GM19452 (cell line): ENCODE results near the gene RAC3.

ENCODE experiments used
- ATAC-seq: cut with Tn5 transposase; IDR thresholded peaks from one replicate; pipeline ENCODE4 v1.9.1; 2021; ENCODE audit not compliant: unreplicated experiment

Gene RAC3

DNA sequence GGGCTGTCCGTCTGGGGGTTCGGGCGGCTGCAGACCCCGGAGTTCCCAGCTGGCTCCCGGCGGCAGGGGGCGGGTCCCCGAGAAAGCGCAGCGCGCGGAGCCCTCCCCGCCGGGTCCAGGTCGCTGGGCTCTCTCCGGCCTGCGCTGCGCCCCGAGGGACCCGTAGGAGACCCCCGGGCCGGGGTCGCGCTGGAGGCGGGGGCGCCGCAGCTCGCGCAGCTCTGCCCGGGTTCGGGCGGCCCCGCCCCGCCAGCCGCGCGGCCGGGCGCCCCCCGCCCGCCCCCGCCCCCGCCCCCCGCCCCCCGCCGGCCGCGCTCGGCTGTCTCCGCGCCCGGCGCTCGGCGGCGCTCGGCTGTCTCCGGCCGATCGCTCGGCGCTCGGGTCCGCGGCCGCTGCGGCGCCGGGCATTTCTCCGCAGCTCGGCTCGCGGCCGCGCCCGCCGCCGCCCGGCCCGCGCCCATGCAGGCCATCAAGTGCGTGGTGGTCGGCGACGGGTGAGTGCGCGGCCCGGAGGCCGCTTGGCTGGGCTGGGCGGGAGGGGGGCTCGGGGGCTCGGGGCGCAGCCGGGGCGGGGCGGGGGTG is at the start of gene RAC3:
RAC3 (plus strand) TSS at position 376 of the 582 bp plus-strand sequence; CDS start at position 460, 84 bp downstream.
- no peak for ATAC-seq

DNA sequence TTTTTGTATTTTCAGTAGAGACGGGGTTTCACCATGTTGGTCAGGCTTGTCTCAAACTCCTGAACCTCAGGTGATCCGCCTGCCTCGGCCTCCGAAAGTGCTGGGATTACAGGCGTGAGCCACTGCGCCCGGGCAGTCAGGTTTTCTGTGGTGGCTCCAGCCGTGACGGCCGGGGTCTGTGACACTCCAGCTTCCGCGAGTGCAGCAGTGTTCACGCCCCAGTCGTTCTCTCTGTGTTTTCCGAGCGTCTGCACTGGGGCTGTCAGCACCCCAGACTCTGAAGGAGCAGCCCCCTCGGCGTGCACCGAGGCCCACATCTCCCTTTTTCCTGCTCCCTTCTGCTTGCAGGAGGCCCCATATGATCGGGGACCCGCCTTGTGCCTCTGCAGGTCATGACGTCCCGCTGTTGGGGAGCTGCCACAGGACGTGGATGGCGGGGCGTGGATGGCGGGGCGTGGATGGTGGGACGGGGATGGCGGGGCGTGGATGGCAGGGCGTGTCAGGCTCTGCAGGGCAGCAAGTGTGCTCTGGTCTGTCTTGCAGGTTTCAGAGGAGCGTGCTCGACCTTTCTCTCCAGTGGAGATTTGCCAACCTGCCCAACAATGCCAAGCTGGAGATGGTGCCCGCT is 48.4 kb upstream of the RAC3 start:
- no peak for ATAC-seq

DNA sequence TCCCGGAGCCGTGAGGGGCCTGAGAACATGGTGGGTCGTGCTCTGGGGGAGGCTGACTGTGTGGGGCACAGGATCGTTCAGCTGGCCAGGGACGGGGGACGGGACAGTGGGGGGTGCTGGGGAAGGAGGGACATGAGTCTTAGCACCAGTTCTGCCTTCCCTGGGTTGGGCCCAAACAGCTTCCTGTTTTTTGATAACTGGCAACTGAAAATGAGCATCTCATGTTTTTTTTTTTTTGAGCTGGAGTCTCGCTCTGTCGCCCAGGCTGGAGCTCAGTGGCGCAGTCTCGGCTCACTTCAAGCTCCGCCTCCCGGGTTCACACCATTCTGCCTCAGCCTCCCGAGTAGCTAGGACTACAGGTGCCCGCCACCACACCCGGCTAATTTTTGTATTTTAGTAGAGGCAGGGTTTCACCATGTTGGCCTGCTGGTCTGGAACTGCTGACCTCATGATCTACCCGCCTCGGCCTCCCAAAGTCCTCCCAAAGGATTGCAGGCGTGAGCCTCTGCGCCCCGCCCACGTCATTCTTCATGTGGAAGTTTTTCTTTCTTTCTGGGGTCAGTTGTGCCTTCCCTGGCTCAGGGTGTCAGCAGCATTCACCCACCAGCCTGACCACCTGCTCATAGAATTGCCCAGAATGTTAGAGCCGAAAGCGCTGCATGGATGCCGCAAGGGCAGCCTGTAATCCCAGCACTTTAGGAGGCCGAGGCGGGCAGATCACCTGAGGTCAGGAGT is 47.7 kb upstream of the RAC3 start:
- ATAC-seq, result no peak

DNA sequence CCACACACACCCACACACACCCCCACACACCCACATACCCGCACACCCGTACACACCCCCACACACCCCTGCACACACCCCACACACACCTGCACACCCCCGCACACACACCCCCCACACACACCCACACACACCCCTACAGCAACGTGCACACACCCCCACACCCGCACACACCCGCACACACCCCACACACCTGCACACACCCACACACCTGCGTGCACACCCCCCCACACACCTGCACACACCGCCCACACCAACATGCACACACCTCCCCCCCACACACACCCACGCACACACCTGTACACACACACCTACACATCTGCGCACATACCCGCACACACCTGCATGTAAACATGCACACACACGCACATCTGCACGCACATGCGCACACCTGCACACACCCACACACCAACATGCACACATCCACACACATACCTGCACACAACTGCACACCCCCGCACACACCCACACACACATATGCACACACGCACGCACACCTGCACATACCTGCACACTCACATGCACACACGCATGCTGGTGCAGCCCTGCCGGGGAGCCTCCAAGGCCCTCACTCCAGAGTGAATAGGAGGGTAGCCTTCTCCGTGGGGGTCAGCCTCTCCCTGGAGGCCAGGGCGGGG is 46.6 kb upstream of the RAC3 start:
- ATAC-seq, result no peak

DNA sequence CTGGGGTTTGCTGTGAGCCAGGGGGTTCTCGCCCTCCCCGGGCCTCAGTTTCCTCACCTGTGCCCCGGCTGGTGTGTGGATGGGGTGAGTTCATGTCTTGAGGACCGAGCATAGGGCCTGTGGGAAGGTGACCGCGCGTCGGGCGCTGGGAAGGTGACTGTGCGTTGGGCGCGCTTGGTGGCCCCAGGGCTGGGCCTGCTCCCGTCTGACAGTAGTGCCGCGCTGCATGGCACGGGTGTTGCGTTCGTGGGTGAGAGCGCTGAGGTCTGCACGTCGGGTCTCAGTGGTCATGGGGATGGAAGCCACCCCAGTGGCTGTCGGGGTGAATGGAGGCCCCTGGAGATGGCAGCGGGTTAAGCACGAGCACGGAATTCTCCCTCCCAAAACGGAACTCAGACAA is 44.9 kb upstream of the RAC3 start:
- ATAC-seq, result no peak

DNA sequence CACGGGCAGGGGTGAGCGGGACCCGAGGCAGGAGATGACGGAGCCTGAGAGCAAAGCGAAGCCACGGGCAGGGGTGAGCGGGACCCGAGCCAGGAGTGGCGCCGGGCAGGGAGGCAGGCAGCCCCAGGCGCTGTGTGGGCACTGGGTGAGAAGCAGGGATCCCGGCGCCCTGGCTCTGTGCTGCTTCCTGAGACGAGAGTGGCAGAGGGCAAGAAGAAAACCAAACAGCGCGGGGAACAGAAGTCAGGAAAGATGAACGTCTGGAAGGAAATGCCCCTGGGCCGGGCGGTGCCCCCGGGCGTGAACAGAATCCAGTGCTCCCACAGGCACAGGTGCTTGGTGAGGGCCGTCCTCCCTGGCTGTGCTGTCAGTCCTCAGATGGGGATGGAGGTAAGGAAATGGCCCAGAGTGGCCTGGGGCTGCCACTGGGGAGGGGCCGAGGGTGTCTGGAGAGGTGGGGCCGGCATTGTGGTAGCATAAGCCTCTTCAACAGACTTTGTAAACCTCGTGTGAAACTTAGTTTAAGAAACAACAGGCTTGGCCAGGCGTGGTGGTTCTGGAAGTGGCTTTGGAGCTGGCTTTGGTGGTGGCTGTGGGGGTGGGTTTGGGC is 44.2 kb upstream of the RAC3 start:
- ATAC-seq, result no peak

DNA sequence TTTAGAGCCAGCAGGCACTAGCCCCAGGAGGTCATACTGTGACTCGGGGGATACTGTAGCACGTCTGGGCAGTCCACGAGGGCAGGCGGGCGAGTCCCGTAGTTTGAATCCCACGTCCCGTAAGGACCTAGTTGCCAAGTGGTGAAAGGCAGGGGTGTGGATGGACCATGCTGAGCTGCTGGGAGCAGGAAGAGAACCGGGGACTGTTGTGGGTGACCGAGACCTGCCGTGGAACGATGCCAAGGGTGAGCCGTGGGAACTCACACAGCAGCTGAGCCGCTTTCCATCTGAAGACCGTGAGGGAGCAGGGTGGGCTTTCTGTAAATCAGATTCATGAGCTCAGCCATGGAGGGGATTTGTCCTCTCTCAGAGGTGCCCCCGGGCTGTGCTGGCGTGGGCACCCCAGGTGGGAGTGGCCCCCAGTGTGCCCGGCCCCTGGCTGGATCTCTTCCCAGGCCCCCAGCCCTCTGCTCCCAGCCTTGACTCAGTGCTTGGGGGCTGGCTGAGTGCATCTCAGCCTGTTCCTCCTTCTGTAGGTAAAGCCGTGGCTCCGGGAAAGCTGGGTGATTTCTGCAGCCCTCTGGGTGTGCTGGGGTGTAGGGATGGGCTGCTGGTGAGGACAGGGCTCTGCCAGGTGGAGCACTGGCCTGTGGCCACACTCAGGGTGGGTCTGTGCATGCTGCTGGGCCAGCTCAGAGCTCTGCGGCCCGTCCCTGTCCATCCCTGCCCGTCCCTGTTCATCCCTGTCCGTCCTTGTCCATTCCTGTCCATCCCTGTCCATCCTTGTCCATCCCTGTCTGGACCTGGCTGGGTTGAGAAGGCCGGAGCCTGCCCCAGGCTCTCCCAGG is 40.4 kb upstream of the RAC3 start:
- no peak for ATAC-seq

DNA sequence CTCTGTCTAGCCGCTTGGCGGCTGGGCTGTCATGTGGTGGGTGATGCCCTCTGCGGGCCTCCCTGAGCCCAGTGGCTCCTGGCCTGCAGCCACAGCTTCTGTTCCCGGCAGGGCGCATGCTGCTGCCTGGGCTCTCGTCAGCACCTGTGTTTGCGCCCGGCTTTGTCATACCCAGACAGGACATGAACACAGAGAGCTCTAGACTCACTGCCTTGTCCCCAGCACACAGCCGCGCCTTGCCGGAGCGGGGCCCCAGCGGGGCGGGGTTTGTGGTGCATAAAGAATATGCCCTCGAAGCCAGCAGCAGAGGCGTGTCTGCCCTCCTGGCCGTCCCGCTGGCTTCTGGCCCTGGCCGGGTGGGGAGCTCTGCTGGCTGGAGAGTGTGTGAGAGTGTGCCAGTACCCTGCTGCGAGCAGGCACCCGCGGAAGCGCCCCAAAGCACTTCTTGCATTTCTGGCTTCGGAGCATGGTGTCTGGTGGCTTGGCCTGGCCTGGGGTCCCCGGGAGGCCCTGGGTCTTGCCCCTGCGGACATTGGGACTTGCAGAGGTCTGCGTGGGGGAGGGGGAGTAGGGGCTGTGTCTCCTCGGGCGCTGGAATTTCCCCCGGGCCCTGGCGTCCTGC is 39.7 kb upstream of the RAC3 start:
- ATAC-seq, result no peak

DNA sequence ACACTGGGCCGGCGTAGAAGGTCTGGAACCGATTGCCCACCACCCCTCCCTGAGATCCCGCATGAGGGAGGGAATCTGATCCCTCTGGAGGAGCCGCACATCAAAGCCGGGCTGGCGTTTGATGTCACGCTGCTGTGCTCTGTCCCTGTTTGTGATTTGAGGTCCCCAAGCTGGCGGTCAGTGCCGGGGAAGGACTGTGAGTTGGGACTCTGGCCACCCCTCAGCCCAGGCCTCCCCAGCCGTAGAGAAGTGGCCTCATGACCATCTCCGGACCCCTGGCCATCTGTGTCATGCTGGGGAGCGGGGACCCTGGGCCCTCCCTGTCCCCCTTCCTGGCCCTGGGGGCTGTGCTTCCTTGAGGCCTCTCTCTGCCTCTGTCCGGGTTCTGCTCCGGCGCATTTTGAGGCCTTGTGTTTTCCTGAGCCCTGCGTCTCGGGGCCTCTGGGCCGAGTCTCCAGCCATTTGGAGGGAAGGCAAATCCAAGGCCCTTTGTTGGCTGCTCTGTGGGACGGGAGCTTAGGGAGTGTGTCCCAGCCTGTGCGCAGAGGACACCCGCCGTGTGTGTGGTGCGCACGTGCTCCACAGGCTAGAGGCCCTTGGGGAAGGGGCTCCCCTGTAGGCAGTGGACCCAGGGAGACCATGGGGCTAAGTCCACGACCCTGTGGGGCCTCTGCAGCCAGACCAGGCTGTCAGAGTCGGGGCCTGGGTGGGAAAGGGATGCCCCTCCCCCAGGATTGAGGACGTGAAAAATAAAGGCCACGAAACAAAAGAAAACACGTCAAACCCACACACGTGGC is 39.0 kb upstream of the RAC3 start:
- no peak for ATAC-seq

DNA sequence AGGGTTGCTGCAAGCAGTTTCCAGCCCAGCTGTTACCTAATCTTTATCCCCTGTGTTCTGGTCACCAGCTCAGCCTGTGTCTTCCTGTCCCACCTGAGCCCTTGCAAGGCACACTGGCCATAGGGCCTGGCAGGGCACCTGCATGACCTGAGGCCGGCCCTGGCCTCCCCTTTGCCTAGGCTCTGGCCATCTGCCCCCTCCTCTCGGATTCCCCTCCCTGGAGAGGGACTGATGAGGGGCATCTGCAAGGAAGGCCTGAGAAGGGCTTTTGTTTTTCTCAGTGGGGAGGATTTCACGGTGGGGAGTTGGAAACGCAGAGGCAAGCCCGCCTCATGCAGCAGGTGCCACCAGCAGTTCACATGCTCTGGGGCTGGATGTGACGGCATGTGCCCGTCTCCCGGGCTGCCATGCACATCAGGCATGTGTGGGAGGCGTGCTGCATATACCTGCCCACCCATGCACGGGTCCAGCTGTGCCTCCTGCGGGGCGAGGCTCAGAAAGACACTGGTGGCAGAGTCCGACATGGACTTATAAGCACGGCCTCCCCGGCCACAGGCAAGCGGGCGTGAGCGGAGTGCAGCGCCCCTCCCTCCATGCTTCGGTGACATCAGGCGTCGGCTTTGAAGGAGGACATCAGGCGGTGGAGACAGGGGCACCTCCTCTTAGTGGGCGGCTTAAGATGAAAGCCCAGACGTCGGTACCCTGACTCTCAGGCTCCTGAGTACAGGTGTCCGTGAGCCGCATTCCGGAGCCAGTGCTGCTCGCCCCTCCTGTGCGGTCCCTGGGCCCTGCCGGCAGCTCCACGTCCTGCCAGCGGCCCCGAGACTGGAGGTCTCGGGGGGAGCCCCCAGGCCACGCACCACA is 37.5 kb upstream of the RAC3 start:
- ATAC-seq, result no peak

DNA sequence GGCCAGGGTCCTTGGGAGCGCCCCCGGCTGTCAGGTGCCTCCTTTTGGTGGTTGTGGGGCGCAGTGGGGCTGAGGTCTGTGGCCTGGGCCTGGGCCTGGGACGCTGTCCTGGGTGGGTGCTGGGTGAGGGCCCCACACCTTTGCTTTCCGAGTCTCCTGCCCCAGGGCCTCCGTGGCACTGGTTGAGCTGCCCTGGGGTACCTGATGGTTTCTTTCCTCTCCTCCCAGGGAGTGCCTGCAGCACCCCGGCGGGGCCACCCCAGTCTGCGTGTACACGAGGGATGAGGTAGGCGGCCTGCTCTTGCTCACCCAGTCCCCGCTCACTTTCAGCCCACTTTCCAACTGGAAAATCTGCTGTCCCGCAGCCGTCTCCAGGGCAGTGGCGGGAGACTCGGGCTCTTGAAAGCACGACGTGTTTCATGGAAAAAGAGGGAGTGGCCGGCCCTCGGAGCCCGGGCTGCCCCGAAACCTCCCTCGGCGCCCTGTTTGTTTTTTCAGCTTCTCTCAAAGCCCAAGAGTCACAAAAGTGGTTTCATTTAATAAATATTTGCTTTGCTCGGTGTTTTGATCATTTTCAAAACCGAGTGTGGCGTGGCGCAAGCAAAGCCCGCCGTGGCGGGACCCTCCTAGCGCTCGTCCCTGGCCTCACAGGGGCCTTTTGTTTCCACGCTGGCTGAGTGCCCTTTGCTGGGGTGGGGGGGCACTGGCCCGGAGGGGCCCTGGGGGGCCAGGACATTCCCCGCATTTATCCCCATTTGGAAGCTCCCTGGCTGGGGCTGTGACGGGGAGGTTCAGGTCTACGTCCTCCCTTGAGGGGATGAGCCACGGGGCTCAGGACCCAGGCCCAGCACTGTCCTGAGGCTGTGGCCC is 36.6 kb upstream of the RAC3 start:
- no peak for ATAC-seq

DNA sequence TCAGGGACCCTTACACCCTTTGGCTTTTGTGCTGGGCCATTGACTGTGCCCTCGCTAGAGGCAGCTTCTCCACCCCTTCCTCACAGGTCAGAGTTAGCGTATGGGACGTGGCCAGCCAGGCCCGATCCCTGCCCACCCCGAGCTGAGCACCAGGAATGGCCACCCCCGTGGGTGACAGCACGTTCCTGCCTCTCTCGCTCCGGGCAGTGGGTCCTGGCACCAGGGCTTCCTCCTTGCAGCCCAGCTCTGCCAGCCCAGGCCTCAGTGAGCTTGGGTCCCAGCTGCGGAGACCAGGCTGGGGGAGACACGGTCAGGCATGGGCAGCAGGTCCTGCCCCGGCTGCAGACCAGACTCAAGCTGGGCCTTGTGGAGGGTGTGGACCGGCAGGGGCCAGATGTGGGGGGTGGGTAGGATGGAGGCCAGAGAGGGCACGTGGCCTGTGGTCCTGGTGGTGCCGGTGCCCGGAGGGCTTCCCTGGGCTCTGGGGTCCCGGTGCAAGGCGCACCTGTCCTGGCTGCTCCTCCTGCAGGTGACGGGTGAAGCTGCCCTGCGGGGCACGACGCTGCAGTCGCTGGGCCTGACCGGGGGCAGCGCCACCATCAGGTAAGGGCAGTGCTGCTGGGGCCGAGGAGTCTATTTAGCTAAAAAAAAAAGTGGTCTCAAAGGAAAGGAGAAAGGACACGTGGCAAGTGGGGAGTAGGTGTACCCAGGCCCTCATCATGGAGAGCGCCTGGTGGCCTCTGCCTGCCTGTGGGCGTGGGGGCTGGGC is 35.8 kb upstream of the RAC3 start:
- ATAC-seq, result no peak

DNA sequence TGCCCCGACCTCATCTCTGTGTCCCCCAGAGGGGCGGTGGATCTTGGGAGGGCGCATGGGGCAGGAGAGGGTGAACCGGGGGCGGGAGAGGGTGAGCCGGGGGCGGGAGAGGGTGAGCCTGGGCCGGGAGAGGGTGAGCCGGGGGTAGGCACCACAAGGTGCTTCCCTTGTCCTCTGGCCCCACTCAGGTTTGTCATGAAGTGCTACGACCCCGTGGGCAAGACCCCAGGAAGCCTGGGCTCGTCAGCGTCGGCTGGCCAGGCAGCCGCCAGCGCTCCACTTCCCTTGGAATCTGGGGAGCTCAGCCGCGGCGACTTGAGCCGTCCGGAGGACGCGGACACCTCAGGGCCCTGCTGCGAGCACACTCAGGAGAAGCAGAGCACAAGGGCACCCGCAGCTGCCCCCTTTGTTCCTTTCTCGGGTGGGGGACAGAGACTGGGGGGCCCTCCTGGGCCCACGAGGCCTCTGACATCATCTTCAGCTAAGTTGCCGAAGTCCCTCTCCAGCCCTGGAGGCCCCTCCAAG is 35.2 kb upstream of the RAC3 start:
- no peak for ATAC-seq

DNA sequence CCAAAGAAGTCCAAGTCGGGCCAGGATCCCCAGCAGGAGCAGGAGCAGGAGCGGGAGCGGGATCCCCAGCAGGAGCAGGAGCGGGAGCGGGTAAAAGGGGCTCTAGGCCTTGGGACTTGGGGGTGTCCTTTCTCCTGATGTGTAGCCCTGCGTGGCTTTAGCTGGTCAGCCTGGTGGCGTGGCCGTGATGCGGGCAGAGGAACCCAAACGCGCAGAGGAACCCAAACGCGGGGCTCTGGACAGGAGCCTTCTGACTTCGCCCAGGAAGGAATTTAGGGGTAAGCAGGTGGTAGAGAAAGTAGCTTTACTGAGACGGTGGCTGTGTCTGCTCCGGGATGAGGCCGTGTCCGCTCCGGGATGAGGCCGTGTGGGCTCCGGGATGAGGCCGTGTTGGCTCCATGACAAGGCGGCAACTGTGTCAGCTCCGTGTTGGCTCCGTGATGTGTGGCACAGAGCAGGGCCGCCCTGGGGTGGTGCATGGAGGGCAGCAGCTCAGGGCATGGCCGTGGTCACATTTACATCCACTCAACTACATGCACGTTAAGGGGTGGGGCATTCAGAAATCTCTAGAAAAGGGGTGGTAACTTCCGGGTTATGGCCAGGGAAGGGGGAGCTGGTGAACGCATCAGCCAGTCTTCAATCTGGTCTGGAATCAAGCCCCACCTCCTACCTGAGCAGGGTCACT is 34.6 kb upstream of the RAC3 start:
- no peak for ATAC-seq

DNA sequence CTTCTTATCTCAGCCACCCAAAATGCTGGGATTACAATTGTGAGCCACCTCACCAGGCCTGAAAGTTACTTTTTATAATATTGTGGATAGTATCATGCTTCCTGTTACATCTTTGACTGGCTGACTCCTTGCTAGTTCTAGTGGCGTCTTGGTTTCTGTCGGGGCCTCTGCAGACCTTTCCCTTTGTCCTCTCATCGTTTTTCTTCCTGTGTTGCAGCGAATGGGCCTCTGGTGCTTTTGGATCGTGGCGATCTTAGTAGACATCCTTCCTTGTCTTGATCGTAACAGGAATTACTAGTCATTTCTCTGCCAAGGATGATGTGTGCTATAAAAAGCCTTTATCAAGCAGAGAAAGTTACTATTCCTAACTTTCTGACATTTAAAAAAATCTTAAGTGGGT is 33.3 kb upstream of the RAC3 start:
- no peak for ATAC-seq
